Right atrium auricular region (tissue), 2 donors: ENCODE results near the gene CTSL. TPM values are rescaled to one million over a fixed set of nuclear protein-coding genes. Genes with fewer than 3 reads are reported as not detected.

Experiments used
- DNase-seq: peaks from one replicate; pipeline ENCODE4 v3.0.0-alpha.2; 2019; ENCODE audit warnings: low spot score
- H3K27ac ChIP-seq, 2 donors: fragments of 200-600 bp; sonication (generic); 1 replicate in 1 of 2; 2 replicates in 1 of 2; pipeline ENCODE4 v1.5.1; 2016 to 2019
- H3K27me3 ChIP-seq, 2 donors: fragments of 200-600 bp; sonication (generic); one replicate each; pipeline versions ENCODE4 v1.5.1 to v1.6.0; 2017 to 2019
- H3K36me3 ChIP-seq: fragments of 200-600 bp; sonication (generic); one replicate; pipeline ENCODE4 v1.5.1; 2016
- H3K4me1 ChIP-seq, 2 donors: fragments of 200-600 bp; sonication (generic); one replicate each; pipeline versions ENCODE4 v1.5.1 to v1.6.0; 2017 to 2019
- H3K4me3 ChIP-seq, 2 donors: fragments of 200-600 bp; sonication (generic); 1 replicate in 1 of 2; 2 replicates in 1 of 2; pipeline ENCODE4 v1.5.1; 2017 to 2019; ENCODE audit warnings: mild to moderate bottlenecking in 1 of 2, moderate library complexity in 1 of 2
- H3K9me3 ChIP-seq, 2 donors: fragments of 200-600 bp; sonication (generic); one replicate each; pipeline ENCODE4 v1.5.1; 2019
- CTCF ChIP-seq, 2 donors: fragments of 200-600 bp; sonication (generic); IDR thresholded peaks; one replicate each; pipeline ENCODE4 v1.5.1; 2019; ENCODE audit warnings: antibody characterized with exemption in 2 of 2
- total RNA-seq, 2 donors: library from RNA; depleted of rRNA; stranded (reverse); fragments of >200 nt; gene quantifications; one replicate each; pipeline ENCODE4 v1.1.0, GENCODE V29; 2016

CTSL gene
- total RNA-seq, 2 donors from 2014 or later, result 122 to 169 TPM

GRCh38 chr9:87685441-87685840 lies 40.5 kb upstream of the CTSL start:
- Histone ChIP-seq H3K27ac (no peak overlapping the region), H3K36me3 (no peaks in the 10 kb centered on the region), H3K9me3 (no peaks in the 10 kb centered on the region), H3K4me3 (no peak overlapping the region), H3K4me1 (no peaks in the 10 kb centered on the region), H3K27me3 (no peaks in the 10 kb centered on the region)
- TF ChIP-seq CTCF (IDR thresholded peaks at IDR 0.05), result no peak
- DNase-seq, result peak; percentile 50

GRCh38 chr9:87685871-87686519 lies 39.9 kb upstream of the CTSL start:
- Histone ChIP-seq H3K36me3 (no peaks in the 10 kb centered on the region), H3K4me3 (no peak overlapping the region)

GRCh38 chr9:87686520-87687090 lies 39.3 kb upstream of the CTSL start:
- H3K4me1 ChIP-seq, result no peaks in the 10 kb centered on the region
- DNase-seq, result no peak
- no peaks in the 10 kb centered on the region for H3K9me3 ChIP-seq
- TF ChIP-seq CTCF (IDR thresholded peaks at IDR 0.05), result no peak
- no peaks in the 10 kb centered on the region for H3K36me3 ChIP-seq
- H3K27me3 ChIP-seq, result no peaks in the 10 kb centered on the region
- no peak overlapping the region for H3K4me3 ChIP-seq
- H3K27ac ChIP-seq, result no peak overlapping the region

More at GRCh38 chr9:87685871-87686519, 39.9 kb upstream of the CTSL start:
- peak; percentile 59 for DNase-seq
- Histone ChIP-seq H3K4me1 (no peaks in the 10 kb centered on the region), H3K27ac (no peak overlapping the region), H3K27me3 (no peaks in the 10 kb centered on the region), H3K9me3 (no peaks in the 10 kb centered on the region)
- no peak for TF ChIP-seq CTCF (IDR thresholded peaks at IDR 0.05)

GRCh38 chr9:87687207-87687606 lies 38.7 kb upstream of the CTSL start:
- no peaks in the 10 kb centered on the region for H3K4me1 ChIP-seq
- no peak overlapping the region for H3K4me3 ChIP-seq
- H3K36me3 ChIP-seq, result no peaks in the 10 kb centered on the region
- no peak for DNase-seq
- no peak for TF ChIP-seq CTCF (IDR thresholded peaks at IDR 0.05)
- no peaks in the 10 kb centered on the region for H3K27me3 ChIP-seq
- no peaks in the 10 kb centered on the region for H3K9me3 ChIP-seq
- no peak overlapping the region for H3K27ac ChIP-seq

- H3K36me3 ChIP-seq, result no peaks in the 10 kb centered on the region
- peaks cover 0 to 12% of the 10 kb centered on the region in 2 donors for H3K9me3 ChIP-seq
- no peaks in the 10 kb centered on the region for H3K4me1 ChIP-seq
- peak; percentile 23 for DNase-seq
- no peak overlapping the region for H3K4me3 ChIP-seq
- H3K27me3 ChIP-seq, result no peaks in the 10 kb centered on the region
- no peak for TF ChIP-seq CTCF (IDR thresholded peaks at IDR 0.05)
- no peak overlapping the region for H3K27ac ChIP-seq
Measured at GRCh38 chr9:87694236-87694755, 31.6 kb upstream of the CTSL start.
